SK-N-SH (cell line): Measurements from ENCODE around the gene UBXN6. TPM values are rescaled to one million over a fixed set of nuclear protein-coding genes. Genes with fewer than 3 reads are reported as not detected.

ENCODE experiments used
- CTCF ChIA-PET: fragments of 300-600, 350-600 bp; formaldehyde crosslinking; extraction: SDS; loops from one replicate; lab custom pipeline; 2021; lab: Yijun Ruan, JAX
- POLR2A ChIA-PET: fragments of 350-600 bp; sonication (Branson Sonifier 250); formaldehyde crosslinking; extraction: SDS; loops from one replicate; lab custom pipeline; 2020; ENCODE audit warnings: antibody characterized with exemption, inconsistent platforms; lab: Yijun Ruan, JAX
- DNase-seq: peaks from one replicate; pipeline ENCODE4 v3.0.0; 2012
- H2AFZ ChIP-seq: fragments of 200-600 bp; sonication (generic); 2 replicates; pipeline ENCODE4 v1.8.1; 2016; ENCODE audit warnings: antibody characterized with exemption, mild to moderate bottlenecking, low read depth
- H3F3A ChIP-seq: fragments of 200-600 bp; sonication (generic); replicated peaks from 2 replicates; pipeline ENCODE3; 2016; ENCODE audit warnings: antibody characterized with exemption, mild to moderate bottlenecking; ENCODE audit not compliant: insufficient read depth
- H3K27ac ChIP-seq, 2 experiments: fragments of 200-500 bp in 1 of 2; fragments of 200-600 bp in 1 of 2; sonication (Bioruptor generic) in 1 of 2; sonication (generic), shearing (Covaris generic) in 1 of 2; 2 replicates each; pipeline versions ENCODE4 v1.5.1 to v1.6.1; 2014 to 2016; ENCODE audit warnings: low read depth in 2 of 2, inconsistent platforms in 1 of 2, low read length in 1 of 2, mild to moderate bottlenecking in 1 of 2, mixed read lengths in 1 of 2
- H3K27me3 ChIP-seq: fragments of 200-600 bp; sonication (generic), shearing (Covaris generic); 2 replicates; pipeline ENCODE4 v1.6.1; 2016; ENCODE audit warnings: mixed run types; ENCODE audit not compliant: insufficient read depth
- H3K36me3 ChIP-seq, 2 experiments: fragments of 200-500 bp in 1 of 2; fragments of 200-600 bp in 1 of 2; sonication (Bioruptor generic) in 1 of 2; sonication (generic) in 1 of 2; replicated peaks in 1 of 2; 2 replicates each; pipeline versions ENCODE3 to v1.5.1; 2014 to 2016; ENCODE audit warnings: low read length in 1 of 2, mild to moderate bottlenecking in 1 of 2; ENCODE audit not compliant: insufficient read depth in 2 of 2, control insufficient read depth in 1 of 2
- H3K4me1 ChIP-seq, 2 experiments: fragments of 200-500 bp in 1 of 2; fragments of 200-600 bp in 1 of 2; sonication (Bioruptor generic) in 1 of 2; sonication (generic), shearing (Covaris generic) in 1 of 2; 2 replicates each; pipeline versions ENCODE4 v1.5.1 to v1.6.1; 2014 to 2016; ENCODE audit warnings: low read depth in 1 of 2, low read length in 1 of 2, mixed run types in 1 of 2; ENCODE audit not compliant: insufficient read depth in 2 of 2, control insufficient read depth in 1 of 2
- H3K4me2 ChIP-seq: fragments of 200-600 bp; sonication (generic), shearing (Covaris generic); 2 replicates; pipeline ENCODE4 v1.6.1; 2017; ENCODE audit warnings: mixed run types
- H3K4me3 ChIP-seq, 2 experiments: fragments of 200-500 bp in 1 of 2; fragments of 200-600 bp in 1 of 2; sonication (Bioruptor generic) in 1 of 2; sonication (generic), shearing (Covaris generic) in 1 of 2; 2 replicates each; pipeline versions ENCODE4 v1.5.1 to v1.8.1; 2014 to 2016; ENCODE audit warnings: low read depth in 2 of 2, inconsistent platforms in 1 of 2, low read length in 1 of 2, mild to moderate bottlenecking in 1 of 2, mixed read lengths in 1 of 2, moderate library complexity in 1 of 2
- H3K79me2 ChIP-seq: fragments of 200-600 bp; sonication (generic); 2 replicates; pipeline ENCODE4 v1.8.1; 2017; ENCODE audit warnings: mild to moderate bottlenecking; ENCODE audit not compliant: insufficient read depth
- H3K9ac ChIP-seq: fragments of 200-600 bp; sonication (generic); 2 replicates; pipeline ENCODE4 v1.6.1; 2017; ENCODE audit warnings: mixed run types
- H3K9me2 ChIP-seq: fragments of 200-600 bp; sonication (generic); 2 replicates; pipeline ENCODE4 v1.6.1; 2017; ENCODE audit warnings: mixed run types
- H3K9me3 ChIP-seq: fragments of 200-600 bp; sonication (generic); 2 replicates; pipeline ENCODE4 v1.6.1; 2017; ENCODE audit warnings: mixed run types, mild to moderate bottlenecking, moderate library complexity
- H4K20me1 ChIP-seq: fragments of 200-600 bp; sonication (generic); 2 replicates; pipeline ENCODE4 v1.6.1; 2017; ENCODE audit warnings: mild to moderate bottlenecking, mixed run types; ENCODE audit not compliant: insufficient read depth
- CHD2 ChIP-seq: fragments of 150-350 bp; IDR thresholded peaks from 2 replicates; pipeline ENCODE4 v1.6.1; 2018; ENCODE audit warnings: low read length; ENCODE audit not compliant: partially characterized antibody
- CTCF ChIP-seq: fragments of 200-600 bp; sonication (generic); IDR thresholded peaks from 2 replicates; pipeline ENCODE4 v1.6.1; 2017; ENCODE audit warnings: antibody characterized with exemption, mild to moderate bottlenecking, moderate library complexity
- EZH2phosphoT487 ChIP-seq: fragments of 200-600 bp; sonication (generic); IDR thresholded peaks from 2 replicates; pipeline ENCODE4 v1.6.1; 2017; ENCODE audit warnings: low read depth, mixed run types, mild to moderate bottlenecking, antibody characterized with exemption, moderate library complexity, borderline replicate concordance
- FOXJ3 ChIP-seq: sonication (generic); formaldehyde crosslinking; IDR thresholded peaks from 2 replicates; pipeline ENCODE4 v1.5.1; 2020; ENCODE audit warnings: mild to moderate bottlenecking, missing genetic modification reagents
- IRF3 ChIP-seq: fragments of 150-350 bp; IDR thresholded peaks from 2 replicates; pipeline ENCODE4 v1.6.1; 2016; ENCODE audit warnings: mild to moderate bottlenecking, low read depth, low read length
- JUND ChIP-seq: IDR thresholded peaks from 2 replicates; pipeline ENCODE4 v1.4.0; 2012
- POLR2AphosphoS5 ChIP-seq: IDR thresholded peaks from 2 replicates; pipeline ENCODE4 v1.6.1; 2012; ENCODE audit warnings: low read depth, low read length
- RAD21 ChIP-seq: IDR thresholded peaks from 2 replicates; pipeline ENCODE4 v1.6.1; 2012; ENCODE audit warnings: mild to moderate bottlenecking, low read length
- REST ChIP-seq: IDR thresholded peaks from 2 replicates; pipeline ENCODE4 v1.6.1; 2012; ENCODE audit warnings: mild to moderate bottlenecking, low read depth, low read length, moderate library complexity
- WGBS: methylation state at CpG from one replicate; pipeline ENCODE4 v1.1.6; 2017; ENCODE audit warnings: low lambda C conversion rate; 5-methylcytosine and 5-hydroxymethylcytosine counted together
- polyA plus RNA-seq, 3 experiments: library from polyadenylated mRNA; depleted of rRNA; stranded (reverse); fragments of >200 nt; gene quantifications; 2 replicates each; pipeline ENCODE4 v1.2.3, GENCODE V29; 2012

UBXN6 gene
- polyA plus RNA-seq, 1 of the 3 experiments (the other 2 are of a cell fraction): 110 TPM

- H3K9ac ChIP-seq: no peak overlapping the region
- 93% methylated on average over 23 of the region's 26 CpGs for WGBS
- no peaks in the 10 kb centered on the region; the same call in 1 of the 2 replicates for H3K79me2 ChIP-seq
Measured at GRCh38 chr19:4431808-4432674, 25.6 kb downstream of the UBXN6 start.

More at GRCh38 chr19:4431808-4432674, 25.6 kb downstream of the UBXN6 start:
- Histone ChIP-seq H3K27me3 (no peaks in the 10 kb centered on the region), H3K4me3 (no peak overlapping the region), H3K9me3 (no peaks in the 10 kb centered on the region), H3K36me3 (peaks cover 0 to 28% of the 10 kb centered on the region in 2 experiments), H4K20me1 (no peaks in the 10 kb centered on the region), H3K9me2 (no peaks in the 10 kb centered on the region), H2AFZ (no peak overlapping the region), H3K27ac (no peak overlapping the region), H3K4me1 (no peaks in the 10 kb centered on the region), H3K4me2 (no peak overlapping the region), H3F3A (no peaks in the 10 kb centered on the region)
- DNase-seq: no peak
- no peak for TF ChIP-seq JUND
- no peak for TF ChIP-seq EZH2phosphoT487
- TF ChIP-seq IRF3: no peak
- TF ChIP-seq POLR2AphosphoS5: no peak
- TF ChIP-seq CHD2: no peak
- TF ChIP-seq REST: no peak
- no peak for TF ChIP-seq FOXJ3 (CRISPR knock-in tag)
- TF ChIP-seq CTCF: no peak
- no peak for TF ChIP-seq RAD21
- POLR2A ChIA-PET: no interaction called here
- CTCF ChIA-PET: interaction anchor here (0.6 kb wide), 1 partner anchor 25 kb away, joined by 3 read pairs; no protein-coding TSS in a partner anchor
